ENCODE measurements around the gene SYPL2.
"Not testable (repeated sequence)": the region's sequence is repeated elsewhere in the genome, so short reads cannot be mapped to it uniquely, and the experiment has no call there.

Gene SYPL2

GRCh38 chr1:109473284-109474057 lies 7.1 kb downstream of the SYPL2 start:
- DNase-seq, result not testable (repeated sequence)

GRCh38 chr1:109474697-109475096 lies 8.4 kb downstream of the SYPL2 start:
- DNase-seq, result no peak

- DNase-seq, result no peak
Observed at GRCh38 chr1:109475261-109475660, 8.9 kb downstream of the SYPL2 start.

GRCh38 chr1:109476825-109477224 lies 10.5 kb downstream of the SYPL2 start:
- DNase-seq, result no peak

- DNase-seq, result no peak
Observed at GRCh38 chr1:109477821-109478220, 11.5 kb downstream of the SYPL2 start.

- DNase-seq, result no peak
Observed at GRCh38 chr1:109478806-109479205, 12.5 kb downstream of the SYPL2 start.

- no peak for DNase-seq
Observed at GRCh38 chr1:109479311-109479710, 13.0 kb downstream of the SYPL2 start.

GRCh38 chr1:109479901-109480300 lies 13.6 kb downstream of the SYPL2 start:
- no peak for DNase-seq

GRCh38 chr1:109481646-109482045 lies 15.3 kb downstream of the SYPL2 start:
- no peak for DNase-seq

- peak; percentile 41 for DNase-seq
Observed at GRCh38 chr1:109482242-109482641, 15.9 kb downstream of the SYPL2 start.

- DNase-seq, result peak; percentile 89
Observed at GRCh38 chr1:109482791-109483671, 16.7 kb downstream of the SYPL2 start.

- peak; percentile 89 for DNase-seq
Observed at GRCh38 chr1:109483672-109484518, 17.5 kb downstream of the SYPL2 start, which contains the start of gene ATXN7L2. ATXN7L2 (plus strand) TSS chr1:109483905; CDS start chr1:109483954, 49 bp downstream.

- DNase-seq, result no peak
Observed at GRCh38 chr1:109484519-109484975, 18.2 kb downstream of the SYPL2 start.

GRCh38 chr1:109485001-109485400 lies 18.7 kb downstream of the SYPL2 start:
- no peak for DNase-seq

- no peak for DNase-seq
Observed at GRCh38 chr1:109487261-109487660, 20.9 kb downstream of the SYPL2 start.

- no peak for DNase-seq
Observed at GRCh38 chr1:109488201-109488600, 21.9 kb downstream of the SYPL2 start.

GRCh38 chr1:109488696-109489095 lies 22.4 kb downstream of the SYPL2 start:
- no peak for DNase-seq

GRCh38 chr1:109490029-109490933 lies 23.9 kb downstream of the SYPL2 start:
- peak; percentile 72 for DNase-seq

GRCh38 chr1:109490934-109491302 lies 24.6 kb downstream of the SYPL2 start:
- DNase-seq, result no peak

GRCh38 chr1:109491372-109491771 lies 25.0 kb downstream of the SYPL2 start:
- DNase-seq, result no peak

- no peak for DNase-seq
Observed at GRCh38 chr1:109492779-109493178, 26.4 kb downstream of the SYPL2 start.

- DNase-seq, result no peak
Observed at GRCh38 chr1:109493227-109493626, 26.9 kb downstream of the SYPL2 start.
